GM19395 (cell line): Measurements from ENCODE around the gene HPS1.

ENCODE experiments used
- ATAC-seq: cut with Tn5 transposase; IDR thresholded peaks from one replicate; pipeline ENCODE4 v1.9.1; 2021; ENCODE audit warnings: mild to moderate bottlenecking, moderate library complexity; ENCODE audit not compliant: unreplicated experiment

The HPS1 gene

GRCh38 chr10:98433881-98434732, 12.6 kb downstream of the HPS1 start:
- no peak for ATAC-seq

DNA sequence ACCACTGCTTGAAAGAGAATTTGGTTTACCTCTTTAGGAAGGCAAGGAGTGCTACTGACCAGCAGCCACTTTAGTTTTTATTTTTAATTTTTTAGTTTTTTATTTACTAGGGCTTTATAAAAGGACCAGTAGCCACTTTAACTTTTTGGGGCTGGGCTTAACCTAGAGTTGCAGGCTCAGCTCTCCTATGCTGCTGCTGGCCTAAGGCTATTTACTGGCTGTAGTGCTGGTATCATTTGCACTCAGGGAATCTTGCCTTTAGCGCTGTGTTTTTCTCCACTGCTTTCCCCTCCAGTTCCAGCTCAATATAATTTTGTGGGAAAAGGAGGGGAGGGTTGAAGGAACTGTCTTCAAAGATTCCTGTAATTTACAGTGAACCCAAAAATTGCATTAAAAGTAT, 13.4 kb downstream of the HPS1 start:
- no peak for ATAC-seq

DNA sequence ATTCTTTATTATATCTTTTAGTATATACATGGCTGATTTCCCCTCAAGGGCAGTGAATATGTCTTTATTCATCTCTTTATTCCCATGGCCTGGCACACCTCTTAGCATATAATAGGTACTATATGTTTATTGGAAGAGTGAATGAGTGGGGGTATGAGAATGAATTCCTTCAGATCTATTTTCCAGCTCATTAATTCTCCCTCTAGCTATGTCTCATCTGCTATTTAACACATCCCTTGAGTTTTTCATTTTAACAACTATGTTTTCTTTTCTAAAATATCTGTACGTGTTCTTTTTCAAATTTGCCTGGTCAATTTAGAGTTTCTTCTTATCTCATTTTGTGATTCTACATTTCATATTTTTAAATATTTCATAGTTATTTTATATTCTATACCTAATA, 14.4 kb downstream of the HPS1 start:
- ATAC-seq = no peak

DNA sequence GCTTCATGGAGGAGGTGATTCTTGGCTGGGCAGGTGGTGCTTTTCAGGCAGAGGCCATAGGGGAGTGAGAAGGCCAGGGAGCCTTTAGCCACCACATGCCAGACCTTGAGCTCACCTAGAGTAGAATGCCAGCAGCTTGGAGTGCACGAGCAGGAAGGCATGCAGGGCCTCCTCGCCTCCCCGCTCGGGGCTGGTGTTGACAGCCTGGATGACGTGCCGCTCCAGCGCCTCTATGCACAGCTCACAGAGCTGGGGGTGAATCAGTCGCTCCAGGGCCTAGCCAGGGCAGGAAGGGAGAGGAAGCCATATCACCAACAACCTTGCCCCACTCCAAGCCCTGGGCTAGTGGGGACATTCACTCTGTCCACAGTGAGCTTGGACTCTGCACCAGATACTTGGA, 15.7 kb downstream of the HPS1 start:
- ATAC-seq = no peak

GRCh38 chr10:98430427-98430826, 16.3 kb downstream of the HPS1 start:
- no peak for ATAC-seq

- no peak for ATAC-seq
Observed at GRCh38 chr10:98429320-98430072, 17.2 kb downstream of the HPS1 start.

GRCh38 chr10:98427011-98427515, 19.7 kb downstream of the HPS1 start:
- ATAC-seq = no peak

DNA sequence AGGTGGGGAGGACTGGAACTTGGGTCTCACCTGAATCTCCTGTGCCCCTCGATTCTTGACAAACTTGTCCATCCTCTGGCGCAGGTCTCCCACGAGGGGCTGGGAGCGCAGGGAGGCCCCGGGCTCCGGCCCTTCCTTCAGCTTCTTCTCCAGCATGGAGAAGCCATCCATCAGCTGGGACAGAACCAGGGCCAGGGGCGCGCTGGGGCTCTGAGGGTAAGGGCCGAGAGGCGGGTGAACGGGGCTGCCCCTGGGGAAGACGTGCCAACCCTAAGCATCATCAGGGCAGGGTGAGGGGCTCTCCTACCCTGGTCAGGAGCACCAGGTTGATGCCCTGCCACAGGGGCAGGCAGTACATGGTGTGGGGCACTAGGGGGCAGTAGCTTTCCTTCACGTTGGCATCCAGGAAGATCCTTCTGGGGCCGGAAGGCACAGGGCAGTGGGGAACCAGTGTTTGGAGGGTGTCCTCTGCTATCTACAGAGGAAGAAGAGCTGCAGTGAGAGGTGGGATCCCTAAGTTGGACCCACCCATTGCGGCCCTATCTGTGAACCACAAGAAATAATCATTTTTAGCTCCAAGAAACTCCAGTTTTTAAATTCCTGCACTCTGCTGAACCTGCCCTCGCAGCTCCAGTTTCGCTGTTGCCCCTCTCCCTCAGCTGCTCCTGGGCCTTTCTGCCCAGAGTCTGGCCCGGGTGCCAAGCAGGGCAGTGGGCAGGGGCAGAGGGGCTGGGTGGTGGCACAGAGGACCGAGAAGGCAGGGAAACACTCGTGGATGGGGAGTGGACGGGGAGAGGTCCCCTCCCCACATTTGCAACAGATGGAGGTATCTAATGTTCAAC, 21.0 kb downstream of the HPS1 start:
- ATAC-seq = peak; percentile 66

DNA sequence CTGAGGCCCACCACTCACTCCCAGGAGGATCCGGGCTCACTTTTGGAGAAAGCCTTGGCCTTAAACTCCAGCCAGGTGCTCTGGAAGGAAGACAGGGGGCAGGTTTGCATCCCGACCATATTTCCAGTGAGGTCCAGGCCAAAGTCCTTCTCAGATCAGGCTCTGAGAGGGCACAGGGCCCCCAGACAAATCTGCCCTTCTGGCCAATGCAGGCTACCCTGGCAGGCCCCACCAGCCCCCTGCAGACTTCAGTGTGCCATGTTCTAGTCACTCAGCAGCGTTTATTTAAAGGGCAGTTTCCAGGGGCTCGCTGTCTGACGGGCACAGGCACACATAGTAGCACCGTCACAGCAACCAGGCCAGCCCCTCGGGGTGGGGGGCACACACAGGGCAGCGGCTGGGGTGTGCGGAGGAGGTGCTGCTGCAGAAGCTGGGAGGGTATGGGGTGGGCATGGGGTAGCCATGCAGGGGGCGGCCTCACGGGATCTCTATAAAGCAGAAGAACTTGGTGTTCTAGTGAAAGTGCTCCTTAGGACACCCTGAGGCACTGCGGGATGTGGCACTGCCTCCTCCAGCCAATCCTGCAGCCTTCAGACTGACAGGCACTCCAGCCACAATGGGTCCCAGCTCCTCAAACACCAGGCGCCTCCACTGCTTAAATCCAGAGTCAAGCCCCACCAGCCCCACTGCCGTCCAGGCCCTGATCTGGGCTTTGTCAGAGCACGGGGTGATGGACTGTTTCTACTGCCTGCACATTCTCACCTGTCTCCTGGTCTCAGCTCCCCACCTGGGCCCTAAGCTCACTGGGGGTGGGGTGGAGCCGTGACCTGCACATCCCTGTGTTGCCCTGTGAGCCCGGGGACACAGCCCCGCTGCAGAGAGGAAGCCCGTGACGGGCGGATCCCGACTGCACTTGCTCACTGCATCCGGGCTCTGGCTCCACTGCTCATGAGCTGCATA, 22.2 kb downstream of the HPS1 start:
- no peak for ATAC-seq

- ATAC-seq = no peak
Observed at GRCh38 chr10:98423691-98424120, 23.0 kb downstream of the HPS1 start.

DNA sequence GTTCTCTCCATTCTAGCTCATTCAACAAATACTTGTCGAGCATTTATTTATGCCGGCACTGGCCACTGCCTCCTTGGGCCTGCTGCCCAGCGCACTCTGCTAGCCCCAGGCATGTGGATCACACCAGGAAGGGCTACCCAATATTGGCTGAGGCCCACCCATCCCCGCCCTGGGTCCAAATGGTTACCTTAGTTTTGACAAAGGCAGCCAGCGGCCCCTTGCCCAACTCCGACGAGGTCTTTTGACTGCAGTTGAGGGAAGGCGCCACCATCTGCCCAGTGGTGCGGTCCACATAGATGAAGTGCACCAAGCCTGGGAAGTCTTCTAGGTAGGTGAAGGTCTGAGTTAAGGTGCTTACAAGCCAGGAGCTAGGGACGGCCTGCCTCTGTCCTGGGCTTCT, 24.6 kb downstream of the HPS1 start:
- no peak for ATAC-seq

DNA sequence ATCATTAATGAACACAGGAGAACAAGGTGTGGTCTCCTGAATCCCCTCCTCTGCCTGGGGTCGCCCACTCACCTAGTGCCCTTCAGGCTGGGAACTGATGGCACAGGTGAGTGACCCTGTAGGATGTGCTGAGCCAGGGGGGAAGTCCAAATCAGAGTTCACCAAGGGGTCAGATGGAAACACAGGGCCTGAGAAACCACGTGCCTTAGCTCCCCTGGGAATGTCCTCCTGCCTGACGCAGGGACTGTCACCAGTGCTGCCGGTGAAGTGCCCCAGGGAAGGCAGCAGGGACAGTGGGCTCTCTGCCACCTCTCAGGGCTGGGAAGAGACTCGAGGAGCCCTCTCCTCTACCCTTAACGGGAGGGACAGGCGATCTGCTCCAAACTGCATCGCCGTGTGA, 25.9 kb downstream of the HPS1 start:
- no peak for ATAC-seq

DNA sequence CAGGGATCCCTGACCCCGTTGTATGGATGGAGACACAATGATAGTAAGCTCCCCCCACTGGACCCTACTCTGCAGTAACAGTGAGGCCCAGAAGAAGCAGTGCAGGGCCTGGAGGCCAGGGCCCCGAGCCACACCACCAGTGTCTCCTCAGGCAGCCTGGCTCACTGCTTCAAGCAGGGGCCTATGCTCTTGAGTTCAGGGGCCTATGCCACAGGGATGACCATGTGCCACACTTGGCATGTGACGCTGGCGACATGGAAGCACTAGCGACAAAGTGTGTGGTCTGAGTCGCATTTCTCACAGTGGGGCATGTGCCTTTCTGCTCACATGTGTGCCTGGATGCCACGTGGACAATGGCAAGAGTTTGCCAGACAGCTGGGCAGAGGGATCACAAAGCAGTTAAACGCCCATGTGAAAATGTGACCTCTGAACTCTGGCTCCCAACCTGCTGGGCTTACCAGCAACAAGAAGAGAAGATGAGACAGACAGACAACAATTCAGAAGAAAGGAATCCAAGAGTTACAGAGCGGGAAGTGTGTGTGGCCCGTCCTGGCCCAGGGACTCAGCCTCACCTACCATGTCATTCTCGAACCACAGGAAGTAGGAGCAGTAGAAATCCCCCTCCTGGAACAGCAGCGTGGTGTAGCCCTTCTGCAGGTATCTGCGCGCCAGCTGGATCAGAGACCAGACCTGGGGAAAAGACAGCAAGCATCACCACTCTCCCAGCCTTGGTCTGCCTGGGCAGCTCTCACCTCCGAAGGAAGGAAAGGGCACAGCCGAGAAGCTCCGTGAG, 27.1 kb downstream of the HPS1 start:
- ATAC-seq = no peak

- ATAC-seq = no peak
Observed at GRCh38 chr10:98418665-98419468, 27.9 kb downstream of the HPS1 start.

DNA sequence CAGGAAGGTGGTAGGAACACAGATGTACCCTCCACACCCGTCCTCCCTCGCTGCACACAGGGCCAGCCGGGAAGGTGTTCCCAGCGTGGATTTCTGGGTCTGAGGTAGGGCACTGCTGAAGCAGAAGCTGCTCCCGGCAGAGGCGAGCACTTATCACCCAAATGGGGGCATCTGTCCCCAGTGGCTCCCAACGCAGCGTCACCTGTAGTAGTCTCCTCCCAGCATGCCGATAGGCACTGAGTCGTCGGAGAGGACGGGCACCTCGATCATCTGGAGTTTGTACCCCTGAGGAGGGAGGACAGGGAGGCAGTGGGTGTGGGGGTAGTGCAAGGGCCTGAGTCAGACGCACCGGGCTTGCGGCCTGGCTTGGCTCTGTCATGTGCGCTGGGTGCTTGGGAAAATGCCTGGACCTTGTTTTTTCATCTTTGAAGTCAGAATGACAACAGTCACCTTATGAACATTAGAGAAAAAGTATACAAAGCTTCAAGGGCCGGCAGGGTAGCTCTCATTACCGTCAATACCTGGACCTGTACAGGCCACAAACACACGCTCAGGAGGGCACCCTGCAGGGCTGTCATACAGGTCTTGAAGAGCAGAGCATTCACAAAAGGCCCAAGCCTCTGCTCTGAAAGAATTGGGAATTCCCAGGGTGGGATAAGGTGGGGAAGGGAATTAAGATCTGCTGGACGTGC, 28.6 kb downstream of the HPS1 start:
- ATAC-seq = no peak

DNA sequence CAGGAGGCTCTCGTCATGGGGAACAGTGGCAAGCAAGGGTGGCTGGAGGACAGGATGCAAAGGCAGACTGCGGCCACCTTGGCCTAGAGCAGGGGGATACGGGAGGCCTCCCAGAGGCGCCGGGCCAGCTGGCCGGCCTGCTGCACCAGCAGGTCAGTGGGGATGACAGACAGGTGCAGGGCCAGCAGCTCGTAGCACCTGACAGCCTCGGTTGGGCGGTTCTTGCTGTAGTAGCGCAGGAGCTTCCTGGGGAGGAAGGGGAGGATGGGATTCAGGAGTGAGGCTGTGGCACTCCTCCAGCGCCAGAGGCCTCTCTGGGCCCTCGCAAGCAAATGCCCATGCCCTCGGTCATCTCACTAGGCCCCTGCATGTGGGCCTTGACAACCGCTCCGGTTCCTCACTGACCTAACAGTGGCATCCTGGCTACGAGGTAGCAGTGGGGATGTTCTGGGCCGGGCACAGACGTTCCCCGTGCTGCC, 29.2 kb downstream of the HPS1 start:
- no peak for ATAC-seq

DNA sequence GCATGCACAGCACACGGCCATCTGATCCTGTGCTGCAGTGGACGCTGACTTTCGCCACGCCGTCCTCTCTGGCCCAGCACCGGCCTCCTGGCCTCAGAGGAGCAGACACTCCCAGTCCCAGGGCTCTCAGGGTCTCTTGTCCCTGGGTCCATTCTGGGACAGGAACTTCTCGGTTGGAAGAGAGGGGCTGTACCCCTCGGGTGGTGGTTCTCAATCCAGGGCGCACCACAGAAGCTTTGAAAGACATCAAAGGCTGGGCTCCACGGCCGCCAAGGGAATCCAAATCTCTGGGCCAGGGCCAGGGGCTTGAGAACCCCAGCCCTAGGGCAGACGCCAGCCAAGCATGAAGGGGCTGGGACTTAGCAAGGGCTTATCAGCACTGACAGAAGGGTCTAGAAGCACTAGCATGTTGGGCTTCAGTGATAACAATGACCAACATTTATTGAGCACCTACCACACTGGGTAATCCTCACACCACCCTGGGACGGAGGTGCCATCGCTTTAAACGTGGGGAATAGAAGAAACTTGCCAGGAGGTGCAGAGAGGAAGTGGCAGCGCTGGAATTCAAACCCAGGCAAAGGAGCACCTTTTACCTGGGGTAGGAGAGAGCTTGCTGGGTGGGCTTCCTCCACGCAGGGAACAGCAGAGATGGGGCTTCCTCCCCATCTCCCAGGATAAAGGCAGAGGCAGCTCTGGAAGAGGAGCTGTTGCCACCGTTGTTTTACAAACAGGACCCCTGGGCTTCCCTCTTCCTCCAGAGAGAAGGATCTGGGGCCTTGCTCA, 29.9 kb downstream of the HPS1 start:
- ATAC-seq = no peak
